Left lung (tissue), 10 donors: ENCODE measurements around the gene CNST. TPM values are rescaled to one million over a fixed set of nuclear protein-coding genes. Genes with fewer than 3 reads are reported as not detected.
"Not testable (repeated sequence)": the region's sequence is repeated elsewhere in the genome, so short reads cannot be mapped to it uniquely, and the experiment has no call there.

Source experiments
- ATAC-seq: fragments of 200-7000 bp; cut with Tn5 transposase; one replicate; pipeline ENCODE4 v1.9.1; 2020; ENCODE audit warnings: moderate library complexity
- DNase-seq, 4 donors: peaks; one replicate each; pipeline ENCODE4 v3.0.0-alpha.2; 2013 to 2020
- H3K27ac ChIP-seq, 2 donors: fragments of 200-600 bp; sonication (generic) in 1 of 2; one replicate each; pipeline versions ENCODE4 v1.5.0 to v1.8.0; 2020 to 2021
- H3K27me3 ChIP-seq, 2 donors: fragments of 200-600 bp; sonication (generic) in 1 of 2; one replicate each; pipeline versions ENCODE4 v1.5.0 to v1.8.0; 2020 to 2021
- H3K36me3 ChIP-seq, 2 donors: fragments of 200-600 bp; sonication (generic) in 1 of 2; one replicate each; pipeline versions ENCODE4 v1.5.0 to v1.8.0; 2020 to 2021
- H3K4me1 ChIP-seq, 2 donors: fragments of 200-600 bp; one replicate each; pipeline ENCODE4 v1.8.0; 2021
- H3K4me3 ChIP-seq, 2 donors: fragments of 200-600 bp; sonication (generic) in 1 of 2; one replicate each; pipeline versions ENCODE4 v1.5.0 to v1.8.0; 2020 to 2021; ENCODE audit warnings: mild to moderate bottlenecking in 1 of 2
- H3K9me3 ChIP-seq, 2 donors: fragments of 200-600 bp; sonication (generic) in 1 of 2; one replicate each; pipeline versions ENCODE4 v1.5.0 to v1.8.0; 2020 to 2021
- CTCF ChIP-seq, 2 donors: fragments of 200-600 bp; sonication (generic) in 1 of 2; IDR thresholded peaks; one replicate each; pipeline versions ENCODE4 v1.5.0 to v1.8.0; 2021; ENCODE audit warnings: antibody characterized with exemption in 2 of 2
- intact Hi-C, 2 donors: fragments of 100-400 bp; cut with DNase I; formaldehyde crosslinking; loops; one replicate each; pipeline versions ENCODE4 v1.11.2 to v1.14.2; 2022
- polyA plus RNA-seq, 6 donors: library from polyadenylated mRNA; unstranded; fragments of 120-200 nt; gene quantifications; one replicate each; pipeline ENCODE4 v1.2.1, GENCODE V29; 2013; ENCODE audit not compliant: insufficient read length in 6 of 6
- total RNA-seq, 2 donors: library from RNA; stranded (reverse); fragmentation: NEBNext Ultra II Directional; extraction: Animal tissue kit (Norgen Biotek cat#: 25700); gene quantifications; one replicate each; pipeline ENCODE4 v1.2.1, GENCODE V29; 2021
- donor health status: DM: no; HTN: yes; CAD: no.
- donor health status: DM: no; HTN: no; CAD: no.

CNST gene
- total and polyA plus RNA-seq, 8 donors: 18.0 to 24.0 (median 19.6) TPM

GRCh38 chr1:246602194-246602593 is 35.9 kb downstream of the CNST start:
- ATAC-seq: no peak

DNA sequence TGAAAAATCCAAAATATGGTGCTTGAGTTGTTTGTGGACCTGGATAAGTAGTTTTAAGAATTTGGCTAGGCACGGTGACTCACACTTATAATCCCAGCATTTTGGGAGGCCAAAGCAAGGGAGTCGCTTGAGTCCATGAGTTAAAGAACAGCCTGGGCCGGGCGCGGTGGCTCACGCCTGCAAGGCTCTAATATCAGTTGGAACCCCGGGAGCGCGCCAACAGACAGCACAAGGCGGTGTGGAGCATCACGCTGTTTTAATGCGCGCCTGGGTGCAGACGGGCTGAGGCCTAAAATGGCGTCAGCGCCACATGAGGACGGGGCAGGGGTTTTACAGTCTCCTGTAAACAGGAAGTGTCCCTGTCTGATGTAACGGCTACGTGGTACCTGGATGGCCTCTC is 39.0 kb downstream of the CNST start:
- H3K4me3 ChIP-seq, intact Hi-C loops, DNase-seq, H3K27me3 ChIP-seq, H3K9me3 ChIP-seq, ATAC-seq, H3K36me3 ChIP-seq, H3K27ac ChIP-seq: not testable (repeated sequence)
- H3K4me1 ChIP-seq: peaks cover 9 to 28% of the 10 kb centered on the region in 2 donors

More at GRCh38 chr1:246602194-246602593, 35.9 kb downstream of the CNST start:
- Histone ChIP-seq H3K4me1 (peaks cover 0 to 3% of the 10 kb centered on the region in 2 donors), H3K36me3 (no peaks in the 10 kb centered on the region), H3K9me3 (no peaks in the 10 kb centered on the region), H3K27ac (no peak overlapping the region), H3K4me3 (no peak overlapping the region), H3K27me3 (no peaks in the 10 kb centered on the region)
- no peak for TF ChIP-seq CTCF (IDR thresholded peaks at IDR 0.05)
- DNase-seq: no peak
- intact Hi-C loops: no loop called here

DNA sequence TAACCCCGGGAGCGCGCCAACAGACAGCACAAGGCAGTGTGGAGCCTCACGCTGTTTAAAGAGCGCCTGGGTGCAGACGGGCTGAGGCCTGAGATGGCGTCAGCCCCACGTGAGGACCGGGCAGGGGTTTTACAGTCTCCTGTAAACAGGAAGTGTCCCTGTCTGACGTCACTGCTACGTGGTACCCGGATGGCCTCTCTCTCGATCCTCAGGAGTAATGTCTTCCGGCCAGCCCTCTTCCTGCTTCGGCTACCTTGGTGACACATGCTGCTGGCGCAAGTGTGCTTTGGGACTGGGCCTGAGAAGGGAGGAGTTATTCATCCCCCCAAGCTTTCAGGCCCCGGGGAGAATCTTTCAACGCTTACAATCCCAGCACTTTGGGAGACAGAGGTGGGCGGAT is 41.2 kb downstream of the CNST start:
- Histone ChIP-seq H3K4me3 (no peak overlapping the region), H3K27me3 (no peaks in the 10 kb centered on the region), H3K4me1 (peaks cover 9 to 25% of the 10 kb centered on the region in 2 donors), H3K36me3 (no peaks in the 10 kb centered on the region), H3K9me3 (no peaks in the 10 kb centered on the region), H3K27ac (no peak overlapping the region)
- DNase-seq (peak in 1 of 4 donors; percentile 40), ATAC-seq (no peak)
- no peak for TF ChIP-seq CTCF (IDR thresholded peaks at IDR 0.05)
- intact Hi-C loops: no loop called here

DNA sequence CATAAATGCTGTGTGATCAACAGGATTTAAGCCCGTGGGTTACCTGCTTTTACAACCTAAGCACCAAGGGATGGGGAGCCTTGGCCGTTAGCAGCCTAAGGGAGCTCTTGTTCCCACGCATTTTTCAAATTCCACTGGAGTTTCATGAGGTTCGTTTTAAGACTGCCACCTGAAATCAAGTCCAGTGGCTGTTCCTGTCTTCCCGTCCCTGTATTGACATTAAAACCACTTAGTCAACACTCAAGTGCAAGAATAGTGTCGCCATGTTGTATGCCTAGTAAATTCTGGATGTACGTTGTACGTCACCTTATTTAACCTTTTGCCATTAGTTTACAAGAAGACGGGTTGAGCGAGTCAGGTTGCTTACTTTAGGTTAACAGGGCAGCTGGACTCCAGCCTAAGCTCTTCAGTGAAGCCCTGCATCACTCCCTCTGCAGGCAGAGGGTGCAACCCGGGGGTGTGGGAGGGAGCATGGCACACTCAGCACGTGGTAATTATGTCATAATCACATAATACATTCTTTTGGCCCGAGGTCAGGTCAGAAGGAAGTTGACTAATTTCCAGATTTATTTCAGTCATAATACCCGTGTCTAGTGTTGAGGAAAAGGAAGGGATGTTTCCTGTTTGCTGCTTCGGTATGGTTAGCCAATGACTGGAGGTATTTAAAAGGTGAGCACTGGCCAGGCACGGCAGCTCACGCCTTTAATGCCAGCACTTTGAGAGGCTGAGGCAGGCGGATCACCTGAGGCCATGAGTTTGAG is 42.5 kb downstream of the CNST start:
- H3K27me3 ChIP-seq: no peaks in the 10 kb centered on the region
- H3K9me3 ChIP-seq: no peaks in the 10 kb centered on the region
- H3K4me3 ChIP-seq: no peak overlapping the region
- H3K4me1 ChIP-seq: peaks cover 9 to 25% of the 10 kb centered on the region in 2 donors
- peak; percentile 97 for ATAC-seq
- H3K27ac ChIP-seq: peak overlapping the region; percentile 67 to 80
- peak; percentile 57 to 91 (median 88) for DNase-seq
- intact Hi-C loops: no loop called here
- peak in 1 of 2 donors; percentile 21 for TF ChIP-seq CTCF (IDR thresholded peaks at IDR 0.05)
- no peaks in the 10 kb centered on the region for H3K36me3 ChIP-seq

GRCh38 chr1:246609632-246610031 is 43.4 kb downstream of the CNST start:
- intact Hi-C loops: no loop called here
- peak overlapping the region; percentile 53 to 80 for H3K27ac ChIP-seq
- DNase-seq (no peak), ATAC-seq (no peak)
- peaks cover 9 to 25% of the 10 kb centered on the region in 2 donors for H3K4me1 ChIP-seq
- no peak for TF ChIP-seq CTCF (IDR thresholded peaks at IDR 0.05)
- no peaks in the 10 kb centered on the region for H3K27me3 ChIP-seq
- no peak overlapping the region for H3K4me3 ChIP-seq
- no peaks in the 10 kb centered on the region for H3K36me3 ChIP-seq
- no peaks in the 10 kb centered on the region for H3K9me3 ChIP-seq
